Testis (tissue), 2 donors: ENCODE results near the gene C7orf57.

ENCODE experiments used
- POLR2A ChIP-seq: fragments of 450-650 bp; IDR thresholded peaks from one replicate; pipeline ENCODE4 v1.6.1; 2017; ENCODE audit warnings: antibody characterized with exemption, mild to moderate bottlenecking, moderate library complexity
- TF ChIP-seq, protein P1 (sequence below), 3 experiments: fragments of 450-650 bp in 2 of 3; fragments of 200-600 bp in 1 of 3; sonication (generic) in 1 of 3; IDR thresholded peaks; one replicate each; pipeline ENCODE4 v1.5.1; 2016 to 2019; ENCODE audit warnings: antibody characterized with exemption in 3 of 3, mild to moderate bottlenecking in 2 of 3, moderate library complexity in 1 of 3

DNA sequence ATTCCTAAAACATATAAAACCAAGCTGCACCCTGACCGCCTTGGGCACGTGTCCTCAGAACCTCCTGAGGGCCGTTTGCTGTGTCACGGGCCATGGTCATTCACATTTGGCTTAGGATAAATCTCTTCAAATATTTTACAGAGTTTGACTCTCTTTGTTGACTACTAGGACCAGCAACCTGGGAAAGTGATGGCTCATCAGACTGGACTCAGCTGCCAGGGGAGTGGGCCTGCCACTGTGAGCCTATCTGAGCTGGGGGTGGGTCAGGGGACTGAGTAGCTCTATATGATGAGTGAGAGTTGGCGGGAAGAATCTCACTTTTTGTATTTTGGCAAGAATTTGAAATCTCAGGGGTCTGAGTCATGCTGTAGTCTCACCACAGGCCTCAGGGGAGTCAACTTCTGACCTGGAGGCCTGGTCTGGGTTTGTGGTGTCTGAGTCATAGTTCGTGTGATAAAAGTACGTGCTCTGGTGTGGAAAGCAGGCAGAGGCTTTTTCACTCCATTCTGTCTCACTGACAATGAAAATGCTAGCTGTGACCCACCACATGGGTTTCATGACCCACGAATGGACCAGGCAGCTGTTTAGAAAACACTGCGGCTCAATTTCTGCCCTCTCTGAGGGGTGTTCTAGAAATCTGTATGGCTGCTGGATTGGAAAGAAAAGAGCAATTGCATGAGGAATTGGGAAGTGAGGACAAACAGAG is 49.5 kb downstream of the C7orf57 start:
- no peak for TF ChIP-seq POLR2A
- TF ChIP-seq, protein P1, sequence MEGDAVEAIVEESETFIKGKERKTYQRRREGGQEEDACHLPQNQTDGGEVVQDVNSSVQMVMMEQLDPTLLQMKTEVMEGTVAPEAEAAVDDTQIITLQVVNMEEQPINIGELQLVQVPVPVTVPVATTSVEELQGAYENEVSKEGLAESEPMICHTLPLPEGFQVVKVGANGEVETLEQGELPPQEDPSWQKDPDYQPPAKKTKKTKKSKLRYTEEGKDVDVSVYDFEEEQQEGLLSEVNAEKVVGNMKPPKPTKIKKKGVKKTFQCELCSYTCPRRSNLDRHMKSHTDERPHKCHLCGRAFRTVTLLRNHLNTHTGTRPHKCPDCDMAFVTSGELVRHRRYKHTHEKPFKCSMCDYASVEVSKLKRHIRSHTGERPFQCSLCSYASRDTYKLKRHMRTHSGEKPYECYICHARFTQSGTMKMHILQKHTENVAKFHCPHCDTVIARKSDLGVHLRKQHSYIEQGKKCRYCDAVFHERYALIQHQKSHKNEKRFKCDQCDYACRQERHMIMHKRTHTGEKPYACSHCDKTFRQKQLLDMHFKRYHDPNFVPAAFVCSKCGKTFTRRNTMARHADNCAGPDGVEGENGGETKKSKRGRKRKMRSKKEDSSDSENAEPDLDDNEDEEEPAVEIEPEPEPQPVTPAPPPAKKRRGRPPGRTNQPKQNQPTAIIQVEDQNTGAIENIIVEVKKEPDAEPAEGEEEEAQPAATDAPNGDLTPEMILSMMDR (IDR thresholded peaks at IDR 0.05): no peak
